ENCODE measurements around the gene ADAMTS10. TPM values are rescaled to one million over a fixed set of nuclear protein-coding genes. Genes with fewer than 3 reads are reported as not detected.

Gene ADAMTS10
- total RNA-seq, 1 donor from 2014 or later, result 5.8 TPM

DNA sequence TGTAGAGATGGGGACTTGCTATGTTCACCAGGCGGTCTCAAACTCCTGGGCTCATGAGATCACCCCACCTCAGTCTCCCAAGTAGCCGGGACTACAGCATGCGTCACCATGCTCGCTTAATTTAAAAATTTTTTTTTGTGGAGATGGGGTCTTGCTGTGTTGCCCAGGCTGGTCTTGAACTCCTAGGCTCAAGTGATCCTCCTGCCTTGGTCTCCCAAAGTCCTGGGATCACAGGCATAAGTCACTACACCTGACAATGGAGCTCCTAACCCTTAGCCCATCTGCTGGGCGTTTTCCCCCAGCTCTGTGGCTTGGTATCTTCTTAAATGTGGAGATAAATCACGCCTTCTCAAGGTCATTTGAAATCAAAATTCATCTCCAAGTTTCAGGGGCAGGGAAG, 6.3 kb upstream of the ADAMTS10 start:
- TF ChIP-seq CTCF (IDR thresholded peaks at IDR 0.05), result no peak
- TF ChIP-seq EZH2 (IDR thresholded peaks at IDR 0.05), result no peak
- TF ChIP-seq EZH2phosphoT487 (IDR thresholded peaks at IDR 0.05), result no peak
- no peak overlapping the region for H3K9ac ChIP-seq
- no peak overlapping the region for H3K4me2 ChIP-seq
- DNase-seq (ENCODE audit: low spot score), result no peak
- no peaks in the 10 kb centered on the region for H3K27me3 ChIP-seq
- peaks cover 12% of the 10 kb centered on the region for H3K27me3 Mint-ChIP-seq (ENCODE audit: insufficient read depth, low read depth)
- H3K36me3 ChIP-seq, result no peaks in the 10 kb centered on the region
- peaks cover 4% of the 10 kb centered on the region for H3F3A ChIP-seq (ENCODE audit: low read depth)
- H3K9me3 Mint-ChIP-seq, result no peaks in the 10 kb centered on the region
- no peaks in the 10 kb centered on the region for H3K36me3 Mint-ChIP-seq
- H4K20me1 ChIP-seq (ENCODE audit: low read depth), result no peaks in the 10 kb centered on the region
- no peak overlapping the region for H3K4me3 ChIP-seq
- H3K79me2 ChIP-seq (ENCODE audit: low read depth), result no peaks in the 10 kb centered on the region
- no peaks in the 10 kb centered on the region for H3K9me3 ChIP-seq (ENCODE audit: low read depth)
- peak overlapping the region; percentile 72 for H3K27ac Mint-ChIP-seq
- no peaks in the 10 kb centered on the region for H3K4me1 ChIP-seq
- H3K4me3 Mint-ChIP-seq, result no peak overlapping the region
- H2AFZ ChIP-seq (replicated peaks), result no peak overlapping the region
- peaks cover 11% of the 10 kb centered on the region for H3K4me1 Mint-ChIP-seq
- no peak overlapping the region for H3K27ac ChIP-seq

GRCh38 chr19:8615813-8616596, 5.5 kb upstream of the ADAMTS10 start:
- Histone ChIP-seq H3K36me3 (no peaks in the 10 kb centered on the region), H4K20me1 (ENCODE audit: low read depth) (no peaks in the 10 kb centered on the region), H3K9ac (no peak overlapping the region), H3K4me1 (no peaks in the 10 kb centered on the region), H2AFZ (replicated peaks) (no peak overlapping the region), H3K9me3 (ENCODE audit: low read depth) (no peaks in the 10 kb centered on the region), H3F3A (ENCODE audit: low read depth) (peaks cover 10% of the 10 kb centered on the region), H3K4me3 (no peak overlapping the region), H3K27me3 (no peaks in the 10 kb centered on the region), H3K27ac (no peak overlapping the region), H3K4me2 (no peak overlapping the region), H3K79me2 (ENCODE audit: low read depth) (no peaks in the 10 kb centered on the region)
- peak; percentile 66 for DNase-seq (ENCODE audit: low spot score)
- H3K4me3 Mint-ChIP-seq, result peak overlapping the region; percentile 46
- TF ChIP-seq CTCF (IDR thresholded peaks at IDR 0.05) (peak; percentile 99), EZH2 (IDR thresholded peaks at IDR 0.05) (no peak), EZH2phosphoT487 (IDR thresholded peaks at IDR 0.05) (no peak)
- H3K4me1 Mint-ChIP-seq, result peaks cover 15% of the 10 kb centered on the region
- no peaks in the 10 kb centered on the region for H3K9me3 Mint-ChIP-seq
- peak overlapping the region; percentile 86 for H3K27ac Mint-ChIP-seq
- H3K36me3 Mint-ChIP-seq, result no peaks in the 10 kb centered on the region
- H3K27me3 Mint-ChIP-seq (ENCODE audit: insufficient read depth, low read depth), result peaks cover 14% of the 10 kb centered on the region

DNA sequence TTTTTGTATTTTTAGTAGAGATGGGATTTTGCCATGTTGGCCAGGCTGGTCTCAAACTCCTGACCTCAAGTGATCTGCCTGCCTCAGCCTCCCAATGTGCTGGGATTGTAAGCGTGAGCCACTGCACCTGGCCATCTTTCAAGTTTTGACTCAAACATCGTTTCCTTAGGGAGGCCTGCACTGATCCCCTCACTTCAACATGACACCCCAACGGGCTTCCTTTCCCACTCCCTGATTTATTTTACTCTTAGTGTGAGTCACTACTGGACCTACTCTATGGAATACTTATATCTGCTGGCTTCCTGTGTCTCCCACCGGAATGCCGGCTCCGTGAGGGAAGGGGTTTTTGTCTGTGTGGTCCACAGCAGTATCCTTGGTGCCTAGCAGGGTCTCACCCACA, 4.5 kb upstream of the ADAMTS10 start:
- peaks cover 11% of the 10 kb centered on the region for H3F3A ChIP-seq (ENCODE audit: low read depth)
- no peak for DNase-seq (ENCODE audit: low spot score)
- no peak overlapping the region for H3K9ac ChIP-seq
- no peak overlapping the region for H3K4me3 ChIP-seq
- H3K27ac ChIP-seq, result no peak overlapping the region
- H3K9me3 Mint-ChIP-seq, result no peaks in the 10 kb centered on the region
- H2AFZ ChIP-seq (replicated peaks), result no peak overlapping the region
- H3K4me1 ChIP-seq, result no peaks in the 10 kb centered on the region
- H3K36me3 ChIP-seq, result no peaks in the 10 kb centered on the region
- no peak overlapping the region for H3K4me2 ChIP-seq
- peaks cover 18% of the 10 kb centered on the region for H3K4me1 Mint-ChIP-seq
- H3K9me3 ChIP-seq (ENCODE audit: low read depth), result no peaks in the 10 kb centered on the region
- no peak for TF ChIP-seq EZH2phosphoT487 (IDR thresholded peaks at IDR 0.05)
- no peak for TF ChIP-seq EZH2 (IDR thresholded peaks at IDR 0.05)
- no peak for TF ChIP-seq CTCF (IDR thresholded peaks at IDR 0.05)
- peaks cover under 1% of the 10 kb centered on the region for H3K79me2 ChIP-seq (ENCODE audit: low read depth)
- H3K36me3 Mint-ChIP-seq, result peaks cover 2% of the 10 kb centered on the region
- H4K20me1 ChIP-seq (ENCODE audit: low read depth), result no peaks in the 10 kb centered on the region
- H3K27me3 ChIP-seq, result no peaks in the 10 kb centered on the region
- no peak overlapping the region for H3K27ac Mint-ChIP-seq
- peaks cover 13% of the 10 kb centered on the region for H3K27me3 Mint-ChIP-seq (ENCODE audit: insufficient read depth, low read depth)
- no peak overlapping the region for H3K4me3 Mint-ChIP-seq
